HL-60 (cell line): ENCODE data around the gene TRIM7.

ENCODE experiments used
- CTCF ChIP-seq: IDR thresholded peaks from one replicate; pipeline ENCODE4 v1.5.1; 2011; ENCODE audit warnings: low read length, control low read depth, inconsistent platforms; ENCODE audit not compliant: insufficient read depth
- POLR2AphosphoS5 ChIP-seq: IDR thresholded peaks from 2 replicates; pipeline ENCODE4 v1.6.1; 2012; ENCODE audit warnings: low read depth
- SPI1 ChIP-seq: IDR thresholded peaks from 2 replicates; pipeline ENCODE4 v1.6.1; 2012; ENCODE audit warnings: low read depth, mild to moderate bottlenecking, borderline replicate concordance

- TF ChIP-seq CTCF (no peak), POLR2AphosphoS5 (no peak), SPI1 (no peak)
These were observed 25.0 kb upstream of the TRIM7 start for GRCh38 chr5:181229996-181230395.
